Measurements from ENCODE around the gene SORCS2.

DNA sequence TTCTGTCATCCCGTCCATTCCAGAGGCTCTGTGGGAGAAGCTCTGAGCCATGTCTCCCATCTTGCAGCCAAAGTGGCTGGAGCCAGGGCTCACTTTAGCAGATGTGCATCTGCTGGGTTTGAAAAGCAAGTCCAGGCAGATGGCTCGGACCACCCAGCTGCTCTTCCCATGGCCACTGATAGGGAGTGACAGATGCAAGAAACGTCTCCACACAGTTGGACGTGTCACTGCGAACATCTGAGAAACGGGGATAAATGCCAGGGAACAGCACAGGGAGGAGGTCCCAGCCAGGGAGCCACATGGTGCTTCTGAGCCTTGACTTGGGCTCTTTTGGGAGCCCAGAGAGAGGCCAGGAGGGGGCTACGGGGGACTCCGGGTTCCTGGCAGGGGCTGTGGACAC, 505.0 kb downstream of the SORCS2 start:
- TF ChIP-seq, protein P1, sequence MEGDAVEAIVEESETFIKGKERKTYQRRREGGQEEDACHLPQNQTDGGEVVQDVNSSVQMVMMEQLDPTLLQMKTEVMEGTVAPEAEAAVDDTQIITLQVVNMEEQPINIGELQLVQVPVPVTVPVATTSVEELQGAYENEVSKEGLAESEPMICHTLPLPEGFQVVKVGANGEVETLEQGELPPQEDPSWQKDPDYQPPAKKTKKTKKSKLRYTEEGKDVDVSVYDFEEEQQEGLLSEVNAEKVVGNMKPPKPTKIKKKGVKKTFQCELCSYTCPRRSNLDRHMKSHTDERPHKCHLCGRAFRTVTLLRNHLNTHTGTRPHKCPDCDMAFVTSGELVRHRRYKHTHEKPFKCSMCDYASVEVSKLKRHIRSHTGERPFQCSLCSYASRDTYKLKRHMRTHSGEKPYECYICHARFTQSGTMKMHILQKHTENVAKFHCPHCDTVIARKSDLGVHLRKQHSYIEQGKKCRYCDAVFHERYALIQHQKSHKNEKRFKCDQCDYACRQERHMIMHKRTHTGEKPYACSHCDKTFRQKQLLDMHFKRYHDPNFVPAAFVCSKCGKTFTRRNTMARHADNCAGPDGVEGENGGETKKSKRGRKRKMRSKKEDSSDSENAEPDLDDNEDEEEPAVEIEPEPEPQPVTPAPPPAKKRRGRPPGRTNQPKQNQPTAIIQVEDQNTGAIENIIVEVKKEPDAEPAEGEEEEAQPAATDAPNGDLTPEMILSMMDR (IDR thresholded peaks at IDR 0.05): no peak
- TF ChIP-seq POLR2AphosphoS5 (IDR thresholded peaks at IDR 0.05): no peak
- no peak for TF ChIP-seq POLR2A (IDR thresholded peaks at IDR 0.05)
- TF ChIP-seq EP300 (IDR thresholded peaks at IDR 0.05): no peak
